ENCODE results near the gene DNAJC18. TPM values are rescaled to one million over a fixed set of nuclear protein-coding genes. Genes with fewer than 3 reads are reported as not detected.

The DNAJC18 gene
- total and polyA plus RNA-seq, 2 experiments from 2014 or later: 10.6 to 14.4 TPM

- H3K9me3 ChIP-seq (ENCODE audit: low read depth): no peaks in the 10 kb centered on the region
- H3K4me2 ChIP-seq: no peak overlapping the region
- WGBS (ENCODE audit: low lambda C conversion rate, missing lambda C conversion rate): 85% methylated on average over 7 of the region's 7 CpGs
- no peaks in the 10 kb centered on the region for H3K27me3 ChIP-seq
- no peak overlapping the region for H3K4me3 ChIP-seq
- H2AFZ ChIP-seq: no peak overlapping the region
- DNase-seq (ENCODE audit: low spot score): no peak
- H3K9me2 ChIP-seq (replicated peaks; ENCODE audit: insufficient read depth): no peaks in the 10 kb centered on the region
- no peaks in the 10 kb centered on the region for H3K4me1 ChIP-seq (ENCODE audit: insufficient read depth)
- no peak overlapping the region for H3K27ac ChIP-seq
- no peaks in the 10 kb centered on the region for H4K20me1 ChIP-seq (ENCODE audit: insufficient read depth, poor library complexity, severe bottlenecking)
- TF ChIP-seq EZH2 (IDR thresholded peaks at IDR 0.05; ENCODE audit: borderline replicate concordance): no peak
- no peak for TF ChIP-seq CTCF (IDR thresholded peaks at IDR 0.05; ENCODE audit: poor library complexity)
- TF ChIP-seq EZH2phosphoT487 (IDR thresholded peaks at IDR 0.05; ENCODE audit: low read depth, severe bottlenecking, unreplicated experiment): no peak
- no peaks in the 10 kb centered on the region for H3K36me3 ChIP-seq (replicated peaks; ENCODE audit: insufficient read depth, low read depth)
- no peaks in the 10 kb centered on the region for H3K79me2 ChIP-seq
Observed at GRCh38 chr5:139461176-139461575, 21.9 kb upstream of the DNAJC18 start.

- Histone ChIP-seq H3K27ac (no peak overlapping the region), H3K36me3 (replicated peaks; ENCODE audit: insufficient read depth, low read depth) (no peaks in the 10 kb centered on the region), H2AFZ (no peak overlapping the region), H3K4me3 (no peak overlapping the region), H3K79me2 (no peaks in the 10 kb centered on the region), H3K9me3 (ENCODE audit: low read depth) (no peaks in the 10 kb centered on the region), H3K9me2 (replicated peaks; ENCODE audit: insufficient read depth) (no peaks in the 10 kb centered on the region), H4K20me1 (ENCODE audit: insufficient read depth, poor library complexity, severe bottlenecking) (no peaks in the 10 kb centered on the region), H3K27me3 (no peaks in the 10 kb centered on the region), H3K4me1 (ENCODE audit: insufficient read depth) (no peaks in the 10 kb centered on the region), H3K4me2 (no peak overlapping the region)
- DNase-seq (ENCODE audit: low spot score): no peak
- no peak for TF ChIP-seq CTCF (IDR thresholded peaks at IDR 0.05; ENCODE audit: poor library complexity)
- 64% methylated on average over 1 of the region's 1 CpG for WGBS (ENCODE audit: low lambda C conversion rate, missing lambda C conversion rate)
Observed at GRCh38 chr5:139460455-139460854, 21.1 kb upstream of the DNAJC18 start.

GRCh38 chr5:139459451-139459934 lies 20.2 kb upstream of the DNAJC18 start:
- 60% methylated on average over 8 of the region's 8 CpGs for WGBS (ENCODE audit: low lambda C conversion rate, missing lambda C conversion rate)
- H3K79me2 ChIP-seq: no peaks in the 10 kb centered on the region
- H3K36me3 ChIP-seq (replicated peaks; ENCODE audit: insufficient read depth, low read depth): no peaks in the 10 kb centered on the region
- H4K20me1 ChIP-seq (ENCODE audit: insufficient read depth, poor library complexity, severe bottlenecking): no peaks in the 10 kb centered on the region
- peak overlapping the region; percentile 34 for H3K27ac ChIP-seq
- H3K4me2 ChIP-seq: peak overlapping the region; percentile 9
- no peak for DNase-seq (ENCODE audit: low spot score)
- H3K4me3 ChIP-seq: no peak overlapping the region
- H3K4me1 ChIP-seq (ENCODE audit: insufficient read depth): no peaks in the 10 kb centered on the region
- no peak overlapping the region for H2AFZ ChIP-seq
- H3K9me3 ChIP-seq (ENCODE audit: low read depth): no peaks in the 10 kb centered on the region
- H3K9me2 ChIP-seq (replicated peaks; ENCODE audit: insufficient read depth): no peaks in the 10 kb centered on the region
- TF ChIP-seq EZH2phosphoT487 (IDR thresholded peaks at IDR 0.05; ENCODE audit: low read depth, severe bottlenecking, unreplicated experiment): no peak
- no peak for TF ChIP-seq CTCF (IDR thresholded peaks at IDR 0.05; ENCODE audit: poor library complexity)
- TF ChIP-seq EZH2 (IDR thresholded peaks at IDR 0.05; ENCODE audit: borderline replicate concordance): no peak
- H3K27me3 ChIP-seq: no peaks in the 10 kb centered on the region

Data from hepatocyte (in vitro differentiated cells).